PC-9 (cell line): ENCODE data around the gene GCNT4. TPM values are rescaled to one million over a fixed set of nuclear protein-coding genes. Genes with fewer than 3 reads are reported as not detected.

Source experiments
- BruUV-seq: library from RNA; stranded (reverse); fragments of 400-500 nt; replicated peaks from 2 replicates; lab custom pipeline; 2021; lab: Mats Ljungman, UMichigan
- CTCF ChIA-PET: fragments of 300-600 bp; sonication (Branson Sonifier 250); formaldehyde crosslinking; loops from one replicate; lab custom pipeline; 2022; ENCODE audit warnings: antibody characterized with exemption; lab: Charles Lee
- POLR2A ChIA-PET: fragments of 300-600 bp; sonication (Branson Sonifier 250); formaldehyde crosslinking; loops from one replicate; lab custom pipeline; 2022; ENCODE audit warnings: antibody characterized with exemption; ENCODE audit not compliant: unreplicated experiment; lab: Charles Lee
- DNase-seq, 2 experiments: peaks; one replicate each; pipeline versions ENCODE4 v3.0.0 to v3.0.0-alpha.2; 2015 to 2022; ENCODE audit warnings: mixed read lengths in 1 of 2
- H2AFZ ChIP-seq: fragments of 200-600 bp; sonication (generic); 2 replicates; pipeline ENCODE4 v1.8.1; 2017; ENCODE audit warnings: antibody characterized with exemption
- H3F3A ChIP-seq: fragments of 200-600 bp; sonication (generic); 2 replicates; pipeline ENCODE4 v1.8.1; 2017; ENCODE audit warnings: antibody characterized with exemption, mild to moderate bottlenecking, low read depth; ENCODE audit not compliant: insufficient read depth
- H3K27ac ChIP-seq: fragments of 200-600 bp; sonication (generic); 2 replicates; pipeline ENCODE4 v1.6.1; 2016; ENCODE audit warnings: mixed run types
- H3K27me3 ChIP-seq: fragments of 200-600 bp; sonication (generic); 2 replicates; pipeline ENCODE4 v1.6.1; 2016; ENCODE audit warnings: low read depth, mixed run types; ENCODE audit not compliant: insufficient read depth
- H3K36me3 ChIP-seq: fragments of 200-600 bp; sonication (generic); 2 replicates; pipeline ENCODE4 v1.6.1; 2016; ENCODE audit warnings: low read depth, mixed run types
- H3K4me1 ChIP-seq: fragments of 200-600 bp; sonication (generic); replicated peaks from 2 replicates; pipeline ENCODE4 v1.6.1; 2016; ENCODE audit warnings: mixed run types; ENCODE audit not compliant: insufficient read depth
- H3K4me2 ChIP-seq: fragments of 200-600 bp; sonication (generic); 2 replicates; pipeline ENCODE4 v1.6.1; 2017; ENCODE audit warnings: mixed run types
- H3K4me3 ChIP-seq: fragments of 200-600 bp; sonication (generic); 2 replicates; pipeline ENCODE4 v1.6.1; 2016; ENCODE audit warnings: mixed run types
- H3K79me2 ChIP-seq: fragments of 200-600 bp; sonication (generic); 2 replicates; pipeline ENCODE4 v1.6.1; 2017; ENCODE audit warnings: low read depth, mixed run types
- H3K9me2 ChIP-seq: fragments of 200-600 bp; sonication (generic); 2 replicates; pipeline ENCODE4 v1.8.1; 2017; ENCODE audit warnings: mild to moderate bottlenecking; ENCODE audit not compliant: insufficient read depth
- H3K9me3 ChIP-seq: fragments of 200-600 bp; sonication (generic); 2 replicates; pipeline ENCODE4 v1.8.1; 2016; ENCODE audit warnings: low read depth; ENCODE audit not compliant: insufficient read depth
- H4K20me1 ChIP-seq: fragments of 200-600 bp; sonication (generic); 2 replicates; pipeline ENCODE4 v1.8.1; 2017; ENCODE audit not compliant: insufficient read depth
- CTCF ChIP-seq: fragments of 200-600 bp; sonication (generic); conservative IDR thresholded peaks from 2 replicates; pipeline ENCODE4 v1.6.1; 2017; ENCODE audit warnings: mixed run types, antibody characterized with exemption, mild to moderate bottlenecking, moderate library complexity
- EZH2 ChIP-seq: fragments of 200-600 bp; sonication (generic); IDR thresholded peaks from 2 replicates; pipeline ENCODE4 v1.8.0; 2017; ENCODE audit warnings: antibody characterized with exemption, low read depth
- intact Hi-C: fragments of 100-400 bp; cut with micrococcal nuclease; formaldehyde crosslinking; loops from one replicate; pipeline ENCODE4 v1.10.0; 2022; ENCODE audit not compliant: unreplicated experiment
- total RNA-seq: library from RNA; stranded (reverse); gene quantifications from 2 replicates; pipeline ENCODE4 v1.2.3, GENCODE V29; 2021

GCNT4 gene
- total RNA-seq, 1 experiment from 2014 or later: 1.4 TPM

- Histone ChIP-seq H3K4me3 (no peak overlapping the region), H3K36me3 (no peaks in the 10 kb centered on the region), H3F3A (peaks cover 9% of the 10 kb centered on the region; the same call in 1 of the 2 replicates), H3K27me3 (no peaks in the 10 kb centered on the region), H3K27ac (no peak overlapping the region), H3K9me3 (no peaks in the 10 kb centered on the region; the same call in 1 of the 2 replicates), H3K4me1 (peaks cover 16% of the 10 kb centered on the region), H3K4me2 (no peak overlapping the region), H4K20me1 (no peaks in the 10 kb centered on the region), H2AFZ (no peak overlapping the region), H3K9me2 (no peaks in the 10 kb centered on the region), H3K79me2 (no peaks in the 10 kb centered on the region)
- BruUV-seq: no TSS peak
- TF ChIP-seq CTCF (peak; percentile 82), EZH2 (no peak)
- POLR2A ChIA-PET: interaction anchor here (0.6 kb wide), 1 partner anchor 11 kb away, joined by 11 read pairs; no protein-coding TSS in a partner anchor
- intact Hi-C loops: loop anchor here (5.0 to 10.0 kb wide), 2 partner anchors 102 to 285 kb away; partner anchors contain the start of genes GFM2 and NSA2
- CTCF ChIA-PET: interaction anchor here (0.6 to 1.2 kb wide), 4 partner anchors 13 to 187 kb away, joined by 3 to 24 read pairs (median 4); partner anchors contain the start of gene ANKRD31
- peak; percentile 43 to 67 for DNase-seq
Measured at GRCh38 chr5:75049456-75050351, 2.7 kb downstream of the GCNT4 start.

GRCh38 chr5:75048457-75048953 lies 3.9 kb downstream of the GCNT4 start:
- intact Hi-C loops: no loop called here
- H2AFZ ChIP-seq: no peak overlapping the region
- no peaks in the 10 kb centered on the region for H3K79me2 ChIP-seq
- peaks cover 16% of the 10 kb centered on the region for H3K4me1 ChIP-seq
- DNase-seq: no peak
- H3K4me2 ChIP-seq: no peak overlapping the region
- CTCF ChIA-PET: interaction anchor here (0.5 kb wide), 1 partner anchor 9 kb away, joined by 3 read pairs; no protein-coding TSS in a partner anchor
- H4K20me1 ChIP-seq: no peaks in the 10 kb centered on the region
- H3K27me3 ChIP-seq: no peaks in the 10 kb centered on the region
- POLR2A ChIA-PET: interaction anchor here (0.6 to 0.7 kb wide), 2 partner anchors 285 to 454 kb away, joined by 5 read pairs; no protein-coding TSS in a partner anchor
- H3K9me2 ChIP-seq: no peaks in the 10 kb centered on the region
- no peak overlapping the region for H3K4me3 ChIP-seq
- H3F3A ChIP-seq: peaks cover 9% of the 10 kb centered on the region; the same call in 1 of the 2 replicates
- no TSS peak for BruUV-seq
- no peak overlapping the region for H3K27ac ChIP-seq
- no peaks in the 10 kb centered on the region; the same call in 1 of the 2 replicates for H3K9me3 ChIP-seq
- H3K36me3 ChIP-seq: no peaks in the 10 kb centered on the region
- no peak for TF ChIP-seq CTCF
- TF ChIP-seq EZH2: no peak

- Histone ChIP-seq H3K27me3 (no peaks in the 10 kb centered on the region), H4K20me1 (no peaks in the 10 kb centered on the region), H3K9me2 (no peaks in the 10 kb centered on the region), H3K4me3 (no peak overlapping the region), H3F3A (peaks cover 9% of the 10 kb centered on the region; the same call in 1 of the 2 replicates), H3K4me1 (peaks cover 19% of the 10 kb centered on the region), H3K9me3 (no peaks in the 10 kb centered on the region; the same call in 1 of the 2 replicates), H3K79me2 (no peaks in the 10 kb centered on the region), H3K4me2 (no peak overlapping the region), H3K36me3 (no peaks in the 10 kb centered on the region), H2AFZ (no peak overlapping the region), H3K27ac (no peak overlapping the region)
- no TSS peak for BruUV-seq
- no peak for DNase-seq
- TF ChIP-seq EZH2: no peak
- no peak for TF ChIP-seq CTCF
- intact Hi-C loops: no loop called here
- POLR2A ChIA-PET: no interaction called here
- CTCF ChIA-PET: no interaction called here
Measured at GRCh38 chr5:75047356-75047755, 5.0 kb downstream of the GCNT4 start.
